ENCODE results near the gene RAB13. TPM values are rescaled to one million over a fixed set of nuclear protein-coding genes. Genes with fewer than 3 reads are reported as not detected.

Gene RAB13
- total RNA-seq, 1 donor from 2014 or later: 10.0 TPM

DNA sequence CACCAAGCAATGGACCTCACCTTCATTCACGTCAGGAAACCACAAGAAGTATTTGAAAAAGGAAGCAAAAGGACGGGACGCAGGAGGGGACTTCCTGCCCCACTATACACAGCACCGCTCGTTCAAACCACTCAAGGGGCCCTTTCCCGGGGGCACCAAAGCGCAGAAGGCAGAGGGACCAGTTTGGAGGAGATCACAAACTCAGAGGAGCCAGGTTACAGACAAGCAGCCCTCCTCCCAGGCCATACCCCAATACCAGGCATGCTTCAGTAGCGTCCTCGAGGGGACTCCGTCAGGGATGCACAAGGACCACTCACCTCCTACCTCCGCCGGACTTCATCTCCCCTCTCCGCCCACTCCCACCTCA lies 28.4 kb downstream of the RAB13 start:
- peaks cover 17 to 36% of the 10 kb centered on the region in 2 donors for H3K4me1 ChIP-seq
- TF ChIP-seq, protein P1, sequence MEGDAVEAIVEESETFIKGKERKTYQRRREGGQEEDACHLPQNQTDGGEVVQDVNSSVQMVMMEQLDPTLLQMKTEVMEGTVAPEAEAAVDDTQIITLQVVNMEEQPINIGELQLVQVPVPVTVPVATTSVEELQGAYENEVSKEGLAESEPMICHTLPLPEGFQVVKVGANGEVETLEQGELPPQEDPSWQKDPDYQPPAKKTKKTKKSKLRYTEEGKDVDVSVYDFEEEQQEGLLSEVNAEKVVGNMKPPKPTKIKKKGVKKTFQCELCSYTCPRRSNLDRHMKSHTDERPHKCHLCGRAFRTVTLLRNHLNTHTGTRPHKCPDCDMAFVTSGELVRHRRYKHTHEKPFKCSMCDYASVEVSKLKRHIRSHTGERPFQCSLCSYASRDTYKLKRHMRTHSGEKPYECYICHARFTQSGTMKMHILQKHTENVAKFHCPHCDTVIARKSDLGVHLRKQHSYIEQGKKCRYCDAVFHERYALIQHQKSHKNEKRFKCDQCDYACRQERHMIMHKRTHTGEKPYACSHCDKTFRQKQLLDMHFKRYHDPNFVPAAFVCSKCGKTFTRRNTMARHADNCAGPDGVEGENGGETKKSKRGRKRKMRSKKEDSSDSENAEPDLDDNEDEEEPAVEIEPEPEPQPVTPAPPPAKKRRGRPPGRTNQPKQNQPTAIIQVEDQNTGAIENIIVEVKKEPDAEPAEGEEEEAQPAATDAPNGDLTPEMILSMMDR (IDR thresholded peaks at IDR 0.05): no peak
- intact Hi-C loops (cut with DNase I): loop anchor here (1.0 kb wide), 2 partner anchors 11 to 29 kb away; partner anchors contain the start of genes DENND4B and RAB13
- H3K36me3 ChIP-seq: peaks cover 24 to 34% of the 10 kb centered on the region in 2 donors
- no peaks in the 10 kb centered on the region for H3K27me3 ChIP-seq
- peak overlapping the region; percentile 87 to 97 for H3K4me3 ChIP-seq
- no peaks in the 10 kb centered on the region for H3K9me3 ChIP-seq
- no peak for DNase-seq (ENCODE audit: low spot score in 2 of 2)
- peak overlapping the region; percentile 91 to 97 for H3K27ac ChIP-seq

DNA sequence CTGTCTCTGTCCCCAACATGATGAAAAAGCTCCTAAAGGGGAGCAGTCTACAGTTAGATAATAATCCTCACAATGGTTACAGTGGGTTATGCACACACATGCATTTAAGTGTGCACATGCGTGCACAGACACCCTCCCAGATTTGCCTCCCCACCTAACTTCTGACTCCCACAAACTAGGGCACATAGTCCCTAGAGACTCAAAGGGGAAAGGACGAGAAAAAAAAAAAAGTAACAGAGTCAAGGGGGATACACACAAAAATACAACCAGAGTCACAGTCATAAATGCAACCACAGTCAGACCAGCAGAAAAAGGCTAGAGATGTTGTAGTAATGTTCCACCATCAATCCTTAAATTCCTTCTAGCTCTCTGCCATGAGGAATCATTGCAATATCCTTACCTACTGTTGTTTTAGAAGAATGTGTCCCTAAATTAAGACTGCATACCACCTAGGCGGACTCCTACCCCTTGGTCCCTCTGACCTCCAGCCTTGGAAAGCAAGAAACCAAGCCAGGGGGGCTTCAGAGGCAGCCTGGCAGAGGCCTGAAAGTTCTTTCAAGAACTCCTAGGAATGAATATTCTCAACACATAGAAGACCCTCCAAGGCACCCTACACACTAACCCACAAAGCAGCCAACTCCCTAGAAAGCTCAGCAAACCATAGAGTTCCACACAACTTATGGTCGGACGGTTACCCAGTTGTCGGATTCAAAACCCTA lies 29.0 kb downstream of the RAB13 start:
- Histone ChIP-seq H3K27ac (peak overlapping the region; percentile 91 to 97), H3K27me3 (no peaks in the 10 kb centered on the region), H3K9me3 (no peaks in the 10 kb centered on the region), H3K4me3 (peak overlapping the region; percentile 87 to 97), H3K36me3 (peaks cover 30 to 40% of the 10 kb centered on the region in 2 donors), H3K4me1 (peaks cover 13 to 31% of the 10 kb centered on the region in 2 donors)
- intact Hi-C loops (cut with DNase I): no loop called here
- TF ChIP-seq, protein P1 (IDR thresholded peaks at IDR 0.05): no peak
- no peak for DNase-seq (ENCODE audit: low spot score in 2 of 2)

DNA sequence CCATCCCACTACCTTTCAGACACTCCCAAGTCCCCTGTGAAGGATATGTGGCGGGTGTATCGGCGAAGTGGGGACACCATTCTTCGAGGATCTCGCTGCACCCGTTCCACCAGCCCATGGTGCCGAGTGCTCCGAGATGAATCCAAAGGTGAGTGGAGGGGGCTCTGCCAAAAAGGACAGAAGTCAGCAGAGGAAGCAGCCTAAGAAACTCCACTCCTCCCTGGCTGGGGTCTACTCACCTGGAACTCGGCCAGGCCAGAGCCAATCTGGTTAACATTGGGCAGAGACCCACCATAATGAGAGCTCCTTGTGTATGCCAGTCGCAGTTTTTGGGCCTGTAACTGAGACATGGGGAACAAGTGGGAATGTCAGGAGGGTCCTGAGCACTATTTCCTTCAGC lies 31.3 kb downstream of the RAB13 start:
- Histone ChIP-seq H3K27ac (no peak overlapping the region), H3K4me1 (peaks cover 6 to 24% of the 10 kb centered on the region in 2 donors), H3K9me3 (no peaks in the 10 kb centered on the region), H3K4me3 (no peak overlapping the region), H3K27me3 (no peaks in the 10 kb centered on the region), H3K36me3 (peaks cover 43 to 50% of the 10 kb centered on the region in 2 donors)
- TF ChIP-seq, protein P1 (IDR thresholded peaks at IDR 0.05): no peak
- intact Hi-C loops (cut with DNase I): no loop called here
- no peak for DNase-seq (ENCODE audit: low spot score in 2 of 2)

DNA sequence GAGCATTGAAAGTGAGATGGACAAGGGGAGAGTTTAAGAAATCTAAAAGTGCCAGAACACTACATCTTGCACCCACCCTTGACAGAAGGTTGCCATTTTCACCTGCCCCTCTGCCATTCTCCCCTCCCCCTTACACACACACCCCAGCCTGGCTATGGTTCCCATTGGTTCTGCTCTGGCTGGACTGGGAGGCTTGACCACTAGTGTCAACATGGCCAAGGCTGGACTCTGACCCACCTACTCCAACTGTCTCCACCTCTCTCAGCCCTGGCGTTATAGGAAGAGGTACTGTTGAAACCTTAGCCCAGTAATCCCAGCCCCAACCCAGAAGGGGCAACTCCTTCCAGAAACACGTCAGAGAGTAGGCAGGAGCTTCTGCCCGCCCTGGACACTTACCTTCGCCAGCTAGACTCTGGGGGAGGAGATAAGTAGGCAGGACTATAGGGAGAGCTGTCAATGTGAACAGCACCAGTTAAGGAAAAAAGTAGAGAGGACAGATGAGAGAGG lies 32.2 kb downstream of the RAB13 start:
- no peaks in the 10 kb centered on the region for H3K27me3 ChIP-seq
- TF ChIP-seq, protein P1 (IDR thresholded peaks at IDR 0.05): no peak
- H3K4me3 ChIP-seq: no peak overlapping the region
- intact Hi-C loops (cut with DNase I): no loop called here
- no peak for DNase-seq (ENCODE audit: low spot score in 2 of 2)
- H3K36me3 ChIP-seq: peaks cover 53 to 58% of the 10 kb centered on the region in 2 donors
- H3K4me1 ChIP-seq: peaks cover 6 to 18% of the 10 kb centered on the region in 2 donors
- H3K27ac ChIP-seq: no peak overlapping the region
- no peaks in the 10 kb centered on the region for H3K9me3 ChIP-seq

DNA sequence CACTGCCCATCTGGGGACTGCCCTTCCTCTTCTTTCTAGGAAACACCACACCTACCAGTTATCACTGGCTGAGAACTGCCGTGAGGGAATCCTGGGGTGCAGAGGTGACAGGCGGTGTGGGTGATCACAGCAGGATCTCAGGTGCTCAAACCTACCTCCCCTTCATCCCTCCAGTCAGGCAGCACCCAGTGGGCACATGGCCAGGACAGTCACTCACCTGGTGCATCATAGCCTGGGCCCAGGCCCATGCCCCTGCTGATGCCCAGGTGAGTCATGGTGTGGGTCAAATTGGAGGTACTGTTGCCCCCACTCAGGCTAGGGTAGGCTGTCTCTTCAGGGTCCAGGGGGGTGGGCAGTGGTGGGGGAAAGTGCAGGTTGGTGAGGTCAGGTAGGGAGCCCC lies 34.3 kb downstream of the RAB13 start:
- intact Hi-C loops (cut with DNase I): no loop called here
- H3K36me3 ChIP-seq: peaks cover 67 to 75% of the 10 kb centered on the region in 2 donors
- no peak overlapping the region for H3K4me3 ChIP-seq
- no peak for DNase-seq (ENCODE audit: low spot score in 2 of 2)
- TF ChIP-seq, protein P1 (IDR thresholded peaks at IDR 0.05): no peak
- no peaks in the 10 kb centered on the region for H3K27me3 ChIP-seq
- H3K9me3 ChIP-seq: no peaks in the 10 kb centered on the region
- no peak overlapping the region for H3K27ac ChIP-seq
- H3K4me1 ChIP-seq: peaks cover under 1 to 13% of the 10 kb centered on the region in 2 donors

Data from ascending aorta (tissue), 2 donors.